Suprapubic skin (tissue), 4 donors: ENCODE data around the gene NPEPL1. TPM values are rescaled to one million over a fixed set of nuclear protein-coding genes. Genes with fewer than 3 reads are reported as not detected.

Experiments used
- DNase-seq, 2 donors: peaks; one replicate each; pipeline ENCODE4 v3.0.0-alpha.2; 2019; ENCODE audit warnings: low spot score in 2 of 2
- H3K27ac ChIP-seq: fragments of 200-600 bp; sonication (generic); one replicate; pipeline ENCODE4 v1.5.1; 2019
- H3K27me3 ChIP-seq: fragments of 200-600 bp; sonication (generic); one replicate; pipeline ENCODE4 v1.5.1; 2019
- H3K36me3 ChIP-seq: fragments of 200-600 bp; sonication (generic); one replicate; pipeline ENCODE4 v1.5.1; 2019
- H3K4me1 ChIP-seq: fragments of 200-600 bp; sonication (generic); one replicate; pipeline ENCODE4 v1.5.1; 2019
- H3K4me3 ChIP-seq: fragments of 200-600 bp; sonication (generic); one replicate; pipeline ENCODE4 v1.5.1; 2019; ENCODE audit warnings: mild to moderate bottlenecking
- H3K9me3 ChIP-seq: fragments of 200-600 bp; sonication (generic); one replicate; pipeline ENCODE4 v1.5.1; 2019
- EP300 ChIP-seq: sonication (generic); formaldehyde crosslinking; IDR thresholded peaks from one replicate; pipeline ENCODE4 v1.6.1; 2017; ENCODE audit warnings: antibody characterized with exemption
- POLR2A ChIP-seq, 2 donors: fragments of 450-650 bp; IDR thresholded peaks; one replicate each; pipeline ENCODE4 v1.6.1; 2017; ENCODE audit warnings: antibody characterized with exemption in 2 of 2, mild to moderate bottlenecking in 2 of 2, moderate library complexity in 2 of 2
- POLR2AphosphoS5 ChIP-seq, 3 donors: sonication (generic); formaldehyde crosslinking; IDR thresholded peaks; one replicate each; pipeline ENCODE4 v1.6.1; 2017; ENCODE audit warnings: antibody characterized with exemption in 3 of 3
- WGBS: methylation state at CpG from one replicate; pipeline ENCODE4 v1.1.5; 2018; 5-methylcytosine and 5-hydroxymethylcytosine counted together
- total RNA-seq, 4 donors: library from RNA; depleted of rRNA; stranded (reverse); fragments of >200 nt; gene quantifications; one replicate each; pipeline ENCODE4 v1.1.0, GENCODE V29; 2016
- TF ChIP-seq, protein P1 (sequence below), 2 donors: fragments of 200-600 bp in 1 of 2; fragments of 450-650 bp in 1 of 2; sonication (generic) in 1 of 2; IDR thresholded peaks; one replicate each; pipeline ENCODE4 v1.5.1; 2016 to 2019; ENCODE audit warnings: antibody characterized with exemption in 2 of 2, mild to moderate bottlenecking in 1 of 2, moderate library complexity in 1 of 2

NPEPL1 gene
- total RNA-seq, 4 donors from 2014 or later: 21.0 to 69.2 (median 42.0) TPM

GRCh38 chr20:58762120-58762519, 69.5 kb downstream of the NPEPL1 start:
- Histone ChIP-seq H3K9me3 (no peaks in the 10 kb centered on the region), H3K36me3 (no peaks in the 10 kb centered on the region), H3K4me1 (no peaks in the 10 kb centered on the region), H3K4me3 (no peak overlapping the region), H3K27ac (no peak overlapping the region), H3K27me3 (peaks cover 15% of the 10 kb centered on the region)
- peak; percentile 8 to 35 for DNase-seq
- TF ChIP-seq POLR2AphosphoS5 (IDR thresholded peaks at IDR 0.05) (no peak), POLR2A (IDR thresholded peaks at IDR 0.05) (no peak), EP300 (no peak)
- TF ChIP-seq, protein P1, sequence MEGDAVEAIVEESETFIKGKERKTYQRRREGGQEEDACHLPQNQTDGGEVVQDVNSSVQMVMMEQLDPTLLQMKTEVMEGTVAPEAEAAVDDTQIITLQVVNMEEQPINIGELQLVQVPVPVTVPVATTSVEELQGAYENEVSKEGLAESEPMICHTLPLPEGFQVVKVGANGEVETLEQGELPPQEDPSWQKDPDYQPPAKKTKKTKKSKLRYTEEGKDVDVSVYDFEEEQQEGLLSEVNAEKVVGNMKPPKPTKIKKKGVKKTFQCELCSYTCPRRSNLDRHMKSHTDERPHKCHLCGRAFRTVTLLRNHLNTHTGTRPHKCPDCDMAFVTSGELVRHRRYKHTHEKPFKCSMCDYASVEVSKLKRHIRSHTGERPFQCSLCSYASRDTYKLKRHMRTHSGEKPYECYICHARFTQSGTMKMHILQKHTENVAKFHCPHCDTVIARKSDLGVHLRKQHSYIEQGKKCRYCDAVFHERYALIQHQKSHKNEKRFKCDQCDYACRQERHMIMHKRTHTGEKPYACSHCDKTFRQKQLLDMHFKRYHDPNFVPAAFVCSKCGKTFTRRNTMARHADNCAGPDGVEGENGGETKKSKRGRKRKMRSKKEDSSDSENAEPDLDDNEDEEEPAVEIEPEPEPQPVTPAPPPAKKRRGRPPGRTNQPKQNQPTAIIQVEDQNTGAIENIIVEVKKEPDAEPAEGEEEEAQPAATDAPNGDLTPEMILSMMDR (IDR thresholded peaks at IDR 0.05): no peak
- WGBS: 93% methylated on average over 4 of the region's 4 CpGs

GRCh38 chr20:58763076-58763475, 70.5 kb downstream of the NPEPL1 start:
- H3K27ac ChIP-seq: no peak overlapping the region
- WGBS: 83% methylated on average over 7 of the region's 7 CpGs
- peak; percentile 18 to 38 for DNase-seq

More at GRCh38 chr20:58763076-58763475, 70.5 kb downstream of the NPEPL1 start:
- Histone ChIP-seq H3K36me3 (no peaks in the 10 kb centered on the region), H3K4me1 (no peaks in the 10 kb centered on the region), H3K27me3 (peaks cover 15% of the 10 kb centered on the region), H3K4me3 (no peak overlapping the region), H3K9me3 (no peaks in the 10 kb centered on the region)
- TF ChIP-seq POLR2AphosphoS5 (IDR thresholded peaks at IDR 0.05): no peak
- TF ChIP-seq, protein P1 (IDR thresholded peaks at IDR 0.05): no peak
- TF ChIP-seq POLR2A (IDR thresholded peaks at IDR 0.05): no peak
- no peak for TF ChIP-seq EP300

Other genes starting within 250 kb of the NPEPL1 start
- gene APCDD1L, start 177.4 kb upstream of the NPEPL1 start, total RNA-seq: 1 to 10 TPM in 3 of 4 donors, under 1 TPM in 1; 0.23 to 1.2 (median 1.1) TPM
- gene STX16, start 41.5 kb upstream of the NPEPL1 start, total RNA-seq: 100 to 1,000 TPM in 1 of 4 donors, 10 to 100 TPM in 3; 35.6 to 138 (median 50.9) TPM
- gene GNAS-AS1, start 158.1 kb downstream of the NPEPL1 start, total RNA-seq: not detected
- 100 to 1,000 TPM; 334 to 533 (median 451) TPM for gene GNAS, start 159.9 kb downstream of the NPEPL1 start, total RNA-seq